OCI-LY1 (cell line): ENCODE measurements around the gene LAT.

Experiments used
- EZH2 ChIP-seq: fragments of 200-600 bp; sonication (generic), shearing (Covaris generic); IDR thresholded peaks from 2 replicates; pipeline ENCODE4 v1.8.0; 2017; ENCODE audit warnings: borderline replicate concordance, mixed run types, mild to moderate bottlenecking, antibody characterized with exemption, low read length, moderate library complexity, mixed read lengths
- TF ChIP-seq, protein P1 (sequence below): fragments of 200-600 bp; sonication (generic), shearing (Covaris generic); IDR thresholded peaks from 2 replicates; pipeline ENCODE4 v1.5.1; 2017; ENCODE audit warnings: mild to moderate bottlenecking, antibody characterized with exemption, low read length, moderate library complexity, mixed read lengths

- TF ChIP-seq, protein P1, sequence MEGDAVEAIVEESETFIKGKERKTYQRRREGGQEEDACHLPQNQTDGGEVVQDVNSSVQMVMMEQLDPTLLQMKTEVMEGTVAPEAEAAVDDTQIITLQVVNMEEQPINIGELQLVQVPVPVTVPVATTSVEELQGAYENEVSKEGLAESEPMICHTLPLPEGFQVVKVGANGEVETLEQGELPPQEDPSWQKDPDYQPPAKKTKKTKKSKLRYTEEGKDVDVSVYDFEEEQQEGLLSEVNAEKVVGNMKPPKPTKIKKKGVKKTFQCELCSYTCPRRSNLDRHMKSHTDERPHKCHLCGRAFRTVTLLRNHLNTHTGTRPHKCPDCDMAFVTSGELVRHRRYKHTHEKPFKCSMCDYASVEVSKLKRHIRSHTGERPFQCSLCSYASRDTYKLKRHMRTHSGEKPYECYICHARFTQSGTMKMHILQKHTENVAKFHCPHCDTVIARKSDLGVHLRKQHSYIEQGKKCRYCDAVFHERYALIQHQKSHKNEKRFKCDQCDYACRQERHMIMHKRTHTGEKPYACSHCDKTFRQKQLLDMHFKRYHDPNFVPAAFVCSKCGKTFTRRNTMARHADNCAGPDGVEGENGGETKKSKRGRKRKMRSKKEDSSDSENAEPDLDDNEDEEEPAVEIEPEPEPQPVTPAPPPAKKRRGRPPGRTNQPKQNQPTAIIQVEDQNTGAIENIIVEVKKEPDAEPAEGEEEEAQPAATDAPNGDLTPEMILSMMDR: no peak
- TF ChIP-seq EZH2: no peak
These were observed 10.3 kb upstream of the LAT start, which contains the start of gene SPNS1 for GRCh38 chr16:28974437-28975157.
